ENCODE results near the gene DCK.

DNA sequence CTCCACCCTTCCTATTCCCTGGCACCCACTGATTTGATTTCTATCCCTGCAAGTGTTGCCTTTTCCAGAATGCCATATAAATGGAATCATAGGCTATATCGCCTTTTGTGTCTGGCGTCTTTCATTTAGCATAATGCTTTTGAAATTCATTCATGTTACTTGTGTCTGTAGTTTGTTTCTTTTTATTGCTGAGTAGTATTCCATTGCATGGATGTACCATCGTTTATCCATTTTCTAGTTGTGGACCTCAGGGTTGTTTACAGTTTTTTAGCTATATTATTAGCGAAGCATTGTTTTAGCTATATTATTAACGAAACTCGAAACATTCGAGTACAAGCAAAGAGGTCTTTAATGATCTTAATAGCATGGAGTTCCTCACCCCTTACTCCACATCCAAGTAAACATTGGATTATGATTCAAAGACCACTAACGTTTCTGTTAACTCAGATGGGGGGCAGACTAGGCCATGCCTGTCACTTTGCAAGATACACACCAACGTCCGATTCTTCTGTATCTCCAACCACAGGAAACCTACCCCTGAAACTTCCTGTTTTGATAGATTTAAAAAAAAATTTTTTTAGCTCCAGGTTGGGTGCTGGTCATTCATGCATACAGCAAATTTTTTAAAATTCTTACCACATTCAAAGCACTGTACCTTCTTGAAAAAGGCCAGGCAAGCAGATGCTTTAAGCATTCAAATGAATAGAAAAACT lies 1.1 kb downstream of the DCK start:
- TF ChIP-seq BHLHE40 (IDR thresholded peaks at IDR 0.05; ENCODE audit: borderline replicate concordance) (no peak), ELF4 (IDR thresholded peaks at IDR 0.05) (no peak), ZNF384 (IDR thresholded peaks at IDR 0.05) (no peak), SP1 (IDR thresholded peaks at IDR 0.05) (no peak), ARNT (IDR thresholded peaks at IDR 0.05) (no peak), TARDBP (IDR thresholded peaks at IDR 0.05) (no peak), LEF1 (IDR thresholded peaks at IDR 0.05; ENCODE audit: borderline replicate concordance) (no peak), FOXM1 (IDR thresholded peaks at IDR 0.05; ENCODE audit: borderline replicate concordance) (no peak)
- TF ChIP-seq, protein P1, sequence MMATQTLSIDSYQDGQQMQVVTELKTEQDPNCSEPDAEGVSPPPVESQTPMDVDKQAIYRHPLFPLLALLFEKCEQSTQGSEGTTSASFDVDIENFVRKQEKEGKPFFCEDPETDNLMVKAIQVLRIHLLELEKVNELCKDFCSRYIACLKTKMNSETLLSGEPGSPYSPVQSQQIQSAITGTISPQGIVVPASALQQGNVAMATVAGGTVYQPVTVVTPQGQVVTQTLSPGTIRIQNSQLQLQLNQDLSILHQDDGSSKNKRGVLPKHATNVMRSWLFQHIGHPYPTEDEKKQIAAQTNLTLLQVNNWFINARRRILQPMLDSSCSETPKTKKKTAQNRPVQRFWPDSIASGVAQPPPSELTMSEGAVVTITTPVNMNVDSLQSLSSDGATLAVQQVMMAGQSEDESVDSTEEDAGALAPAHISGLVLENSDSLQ (IDR thresholded peaks at IDR 0.05) = no peak

Data from HEK293T (cell line).